HepG2 (cell line): ENCODE data around the gene AP4M1. TPM values are rescaled to one million over a fixed set of nuclear protein-coding genes. Genes with fewer than 3 reads are reported as not detected.

Source experiments
- JARID2 ChIP-seq: sonication (generic); formaldehyde crosslinking; IDR thresholded peaks from 2 replicates; pipeline ENCODE4 v1.8.1; 2023; ENCODE audit warnings: missing genetic modification reagents, inconsistent platforms; ENCODE audit not compliant: insufficient replicate concordance
- TOPORS ChIP-seq: sonication (generic); formaldehyde crosslinking; IDR thresholded peaks from 2 replicates; pipeline ENCODE4 v1.8.0; 2023; ENCODE audit warnings: mild to moderate bottlenecking, missing genetic modification reagents
- ZNF143 ChIP-seq: sonication (generic); formaldehyde crosslinking; IDR thresholded peaks from 2 replicates; pipeline ENCODE4 v1.4.0; 2020; ENCODE audit warnings: missing genetic modification reagents
- ZNF780A ChIP-seq: sonication (generic); formaldehyde crosslinking; IDR thresholded peaks from 2 replicates; pipeline ENCODE4 v1.8.0; 2022; ENCODE audit warnings: mild to moderate bottlenecking, missing genetic modification reagents, moderate library complexity
- ZNF891 ChIP-seq: sonication (generic); formaldehyde crosslinking; IDR thresholded peaks from 2 replicates; pipeline ENCODE4 v1.5.0; 2020; ENCODE audit warnings: mild to moderate bottlenecking, missing genetic modification reagents
- polyA plus RNA-seq, 8 experiments: library from polyadenylated mRNA; depleted of rRNA in 3 of 8; stranded (reverse) in 7 of 8; unstranded in 1 of 8; fragments of >200 nt; fragmentation: Illumina TruSeq in 4 of 8; extraction: Trizol in 4 of 8; gene quantifications; 2 replicates each; pipeline versions ENCODE4 v1.2.1 to v1.2.3, GENCODE V29; 2011 to 2016; ENCODE audit warnings: low read depth in 4 of 8, missing spikeins in 1 of 8, mixed read lengths in 1 of 8; ENCODE audit not compliant: insufficient read depth in 1 of 8
- total RNA-seq, 5 experiments: library from RNA; depleted of rRNA; stranded (reverse); fragments of >200 nt; fragmentation: Illumina TruSeq; extraction: Trizol; gene quantifications; 2 replicates each; pipeline ENCODE4 v1.2.3, GENCODE V29; 2016; ENCODE audit warnings: low read depth in 1 of 5
- TF ChIP-seq, protein P1 (sequence below), 2 experiments: fragments of 450-650 bp in 1 of 2; sonication (generic) in 1 of 2; formaldehyde crosslinking in 1 of 2; IDR thresholded peaks; 2 replicates each; pipeline versions ENCODE4 v1.6.1 to v1.8.0; 2016 to 2022; ENCODE audit warnings: antibody characterized with exemption in 1 of 2, mild to moderate bottlenecking in 1 of 2, missing genetic modification reagents in 1 of 2
- TF ChIP-seq, protein P2 (sequence below): sonication (generic); formaldehyde crosslinking; IDR thresholded peaks from 2 replicates; pipeline ENCODE4 v1.5.0; 2020; ENCODE audit warnings: missing genetic modification reagents, mild to moderate bottlenecking, borderline replicate concordance
- TF ChIP-seq, protein P3 (sequence below): sonication (generic); formaldehyde crosslinking; IDR thresholded peaks from 2 replicates; pipeline ENCODE4 v1.5.0; 2020; ENCODE audit warnings: mild to moderate bottlenecking, missing genetic modification reagents, moderate library complexity
- TF ChIP-seq, protein P4 (sequence below): sonication (generic); formaldehyde crosslinking; IDR thresholded peaks from 2 replicates; pipeline ENCODE4 v1.5.1; 2020; ENCODE audit warnings: mild to moderate bottlenecking, missing genetic modification reagents
- TF ChIP-seq, protein P5 (sequence below): sonication (generic); formaldehyde crosslinking; IDR thresholded peaks from 2 replicates; pipeline ENCODE4 v1.4.0; 2020; ENCODE audit warnings: missing genetic modification reagents

Gene AP4M1
- total and polyA plus RNA-seq, 2 of the 13 experiments (the other 11 are each of a cell fraction or from before 2014, with no cell fraction given): 6.3 to 9.7 TPM

DNA sequence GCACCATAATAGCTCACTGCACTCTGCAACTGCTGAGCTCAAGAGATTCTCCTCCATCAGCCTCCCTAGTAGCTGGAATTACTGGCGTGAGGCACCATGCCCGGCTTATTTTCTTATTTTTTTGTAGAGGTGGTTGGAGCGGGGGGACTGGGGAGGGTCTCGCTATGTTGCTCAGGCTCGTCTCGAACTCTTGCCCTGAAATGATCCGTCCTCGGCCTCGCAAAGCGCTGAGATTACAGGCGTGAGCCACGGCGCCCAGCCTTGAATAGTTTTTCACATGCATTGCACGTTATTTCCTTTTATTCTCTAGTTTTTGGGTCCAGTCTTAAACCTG lies 46.7 kb downstream of the AP4M1 start (continued):
- TF ChIP-seq, protein P1, sequence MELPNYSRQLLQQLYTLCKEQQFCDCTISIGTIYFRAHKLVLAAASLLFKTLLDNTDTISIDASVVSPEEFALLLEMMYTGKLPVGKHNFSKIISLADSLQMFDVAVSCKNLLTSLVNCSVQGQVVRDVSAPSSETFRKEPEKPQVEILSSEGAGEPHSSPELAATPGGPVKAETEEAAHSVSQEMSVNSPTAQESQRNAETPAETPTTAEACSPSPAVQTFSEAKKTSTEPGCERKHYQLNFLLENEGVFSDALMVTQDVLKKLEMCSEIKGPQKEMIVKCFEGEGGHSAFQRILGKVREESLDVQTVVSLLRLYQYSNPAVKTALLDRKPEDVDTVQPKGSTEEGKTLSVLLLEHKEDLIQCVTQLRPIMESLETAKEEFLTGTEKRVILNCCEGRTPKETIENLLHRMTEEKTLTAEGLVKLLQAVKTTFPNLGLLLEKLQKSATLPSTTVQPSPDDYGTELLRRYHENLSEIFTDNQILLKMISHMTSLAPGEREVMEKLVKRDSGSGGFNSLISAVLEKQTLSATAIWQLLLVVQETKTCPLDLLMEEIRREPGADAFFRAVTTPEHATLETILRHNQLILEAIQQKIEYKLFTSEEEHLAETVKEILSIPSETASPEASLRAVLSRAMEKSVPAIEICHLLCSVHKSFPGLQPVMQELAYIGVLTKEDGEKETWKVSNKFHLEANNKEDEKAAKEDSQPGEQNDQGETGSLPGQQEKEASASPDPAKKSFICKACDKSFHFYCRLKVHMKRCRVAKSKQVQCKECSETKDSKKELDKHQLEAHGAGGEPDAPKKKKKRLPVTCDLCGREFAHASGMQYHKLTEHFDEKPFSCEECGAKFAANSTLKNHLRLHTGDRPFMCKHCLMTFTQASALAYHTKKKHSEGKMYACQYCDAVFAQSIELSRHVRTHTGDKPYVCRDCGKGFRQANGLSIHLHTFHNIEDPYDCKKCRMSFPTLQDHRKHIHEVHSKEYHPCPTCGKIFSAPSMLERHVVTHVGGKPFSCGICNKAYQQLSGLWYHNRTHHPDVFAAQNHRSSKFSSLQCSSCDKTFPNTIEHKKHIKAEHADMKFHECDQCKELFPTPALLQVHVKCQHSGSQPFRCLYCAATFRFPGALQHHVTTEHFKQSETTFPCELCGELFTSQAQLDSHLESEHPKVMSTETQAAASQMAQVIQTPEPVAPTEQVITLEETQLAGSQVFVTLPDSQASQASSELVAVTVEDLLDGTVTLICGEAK (IDR thresholded peaks at IDR 0.05): no peak
- TF ChIP-seq, protein P1 (CRISPR knock-in tag; IDR thresholded peaks at IDR 0.05): peak; percentile 61
- no peak for TF ChIP-seq ZNF780A (CRISPR knock-in tag)
- no peak for TF ChIP-seq TOPORS (CRISPR knock-in tag)
- TF ChIP-seq, protein P2, sequence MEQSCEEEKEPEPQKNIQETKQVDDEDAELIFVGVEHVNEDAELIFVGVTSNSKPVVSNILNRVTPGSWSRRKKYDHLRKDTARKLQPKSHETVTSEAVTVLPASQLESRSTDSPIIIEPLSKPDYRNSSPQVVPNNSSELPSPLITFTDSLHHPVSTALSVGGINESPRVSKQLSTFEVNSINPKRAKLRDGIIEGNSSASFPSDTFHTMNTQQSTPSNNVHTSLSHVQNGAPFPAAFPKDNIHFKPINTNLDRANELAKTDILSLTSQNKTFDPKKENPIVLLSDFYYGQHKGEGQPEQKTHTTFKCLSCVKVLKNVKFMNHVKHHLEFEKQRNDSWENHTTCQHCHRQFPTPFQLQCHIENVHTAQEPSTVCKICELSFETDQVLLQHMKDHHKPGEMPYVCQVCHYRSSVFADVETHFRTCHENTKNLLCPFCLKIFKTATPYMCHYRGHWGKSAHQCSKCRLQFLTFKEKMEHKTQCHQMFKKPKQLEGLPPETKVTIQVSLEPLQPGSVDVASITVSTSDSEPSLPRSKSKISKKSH (CRISPR knock-in tag): 0 out of 2 replicates have a peak, but pooled peaks have one; percentile 17
- TF ChIP-seq, protein P3, sequence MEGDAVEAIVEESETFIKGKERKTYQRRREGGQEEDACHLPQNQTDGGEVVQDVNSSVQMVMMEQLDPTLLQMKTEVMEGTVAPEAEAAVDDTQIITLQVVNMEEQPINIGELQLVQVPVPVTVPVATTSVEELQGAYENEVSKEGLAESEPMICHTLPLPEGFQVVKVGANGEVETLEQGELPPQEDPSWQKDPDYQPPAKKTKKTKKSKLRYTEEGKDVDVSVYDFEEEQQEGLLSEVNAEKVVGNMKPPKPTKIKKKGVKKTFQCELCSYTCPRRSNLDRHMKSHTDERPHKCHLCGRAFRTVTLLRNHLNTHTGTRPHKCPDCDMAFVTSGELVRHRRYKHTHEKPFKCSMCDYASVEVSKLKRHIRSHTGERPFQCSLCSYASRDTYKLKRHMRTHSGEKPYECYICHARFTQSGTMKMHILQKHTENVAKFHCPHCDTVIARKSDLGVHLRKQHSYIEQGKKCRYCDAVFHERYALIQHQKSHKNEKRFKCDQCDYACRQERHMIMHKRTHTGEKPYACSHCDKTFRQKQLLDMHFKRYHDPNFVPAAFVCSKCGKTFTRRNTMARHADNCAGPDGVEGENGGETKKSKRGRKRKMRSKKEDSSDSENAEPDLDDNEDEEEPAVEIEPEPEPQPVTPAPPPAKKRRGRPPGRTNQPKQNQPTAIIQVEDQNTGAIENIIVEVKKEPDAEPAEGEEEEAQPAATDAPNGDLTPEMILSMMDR: no peak
- TF ChIP-seq, protein P4, sequence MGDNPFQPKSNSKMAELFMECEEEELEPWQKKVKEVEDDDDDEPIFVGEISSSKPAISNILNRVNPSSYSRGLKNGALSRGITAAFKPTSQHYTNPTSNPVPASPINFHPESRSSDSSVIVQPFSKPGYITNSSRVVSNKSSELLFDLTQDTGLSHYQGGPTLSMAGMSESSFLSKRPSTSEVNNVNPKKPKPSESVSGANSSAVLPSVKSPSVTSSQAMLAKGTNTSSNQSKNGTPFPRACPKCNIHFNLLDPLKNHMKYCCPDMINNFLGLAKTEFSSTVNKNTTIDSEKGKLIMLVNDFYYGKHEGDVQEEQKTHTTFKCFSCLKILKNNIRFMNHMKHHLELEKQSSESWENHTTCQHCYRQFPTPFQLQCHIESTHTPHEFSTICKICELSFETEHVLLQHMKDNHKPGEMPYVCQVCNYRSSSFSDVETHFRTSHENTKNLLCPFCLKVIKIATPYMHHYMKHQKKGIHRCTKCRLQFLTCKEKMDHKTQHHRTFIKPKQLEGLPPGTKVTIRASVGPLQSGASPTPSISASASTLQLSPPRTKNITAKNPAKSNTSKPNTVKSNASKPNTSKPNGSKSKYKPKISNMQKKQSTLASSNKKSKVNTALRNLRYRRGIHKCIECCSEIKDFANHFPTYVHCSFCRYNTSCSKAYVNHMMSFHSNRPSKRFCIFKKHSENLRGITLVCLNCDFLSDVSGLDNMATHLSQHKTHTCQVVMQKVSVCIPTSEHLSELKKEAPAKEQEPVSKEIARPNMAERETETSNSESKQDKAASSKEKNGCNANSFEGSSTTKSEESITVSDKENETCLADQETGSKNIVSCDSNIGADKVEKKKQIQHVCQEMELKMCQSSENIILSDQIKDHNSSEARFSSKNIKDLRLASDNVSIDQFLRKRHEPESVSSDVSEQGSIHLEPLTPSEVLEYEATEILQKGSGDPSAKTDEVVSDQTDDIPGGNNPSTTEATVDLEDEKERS (CRISPR knock-in tag): 0 out of 2 replicates have a peak, but pooled peaks have one; percentile 2
- TF ChIP-seq JARID2 (CRISPR knock-in tag): no peak
- TF ChIP-seq ZNF143: no peak
- 0 out of 2 replicates have a peak, but pooled peaks have one; percentile 26 for TF ChIP-seq ZNF891 (CRISPR knock-in tag)
- TF ChIP-seq, protein P5, sequence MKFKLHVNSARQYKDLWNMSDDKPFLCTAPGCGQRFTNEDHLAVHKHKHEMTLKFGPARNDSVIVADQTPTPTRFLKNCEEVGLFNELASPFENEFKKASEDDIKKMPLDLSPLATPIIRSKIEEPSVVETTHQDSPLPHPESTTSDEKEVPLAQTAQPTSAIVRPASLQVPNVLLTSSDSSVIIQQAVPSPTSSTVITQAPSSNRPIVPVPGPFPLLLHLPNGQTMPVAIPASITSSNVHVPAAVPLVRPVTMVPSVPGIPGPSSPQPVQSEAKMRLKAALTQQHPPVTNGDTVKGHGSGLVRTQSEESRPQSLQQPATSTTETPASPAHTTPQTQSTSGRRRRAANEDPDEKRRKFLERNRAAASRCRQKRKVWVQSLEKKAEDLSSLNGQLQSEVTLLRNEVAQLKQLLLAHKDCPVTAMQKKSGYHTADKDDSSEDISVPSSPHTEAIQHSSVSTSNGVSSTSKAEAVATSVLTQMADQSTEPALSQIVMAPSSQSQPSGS (CRISPR knock-in tag): no peak
- TF ChIP-seq, all 625 proteins: peak for 19
